ENCODE data around the gene PSMB11.

GRCh38 chr14:23070262-23071129 lies 28.5 kb downstream of the PSMB11 start:
- no peak for TF ChIP-seq CTCF (IDR thresholded peaks at IDR 0.05 in 2 of 3, conservative IDR thresholded peaks at IDR 0.05 in 1 of 3; ENCODE audit: control insufficient read depth in 2 of 3, extremely low read depth in 1 of 3, insufficient read depth in 1 of 3, low read depth in 3 of 3, low read length in 3 of 3)
- TF ChIP-seq MEF2A (IDR thresholded peaks at IDR 0.05; ENCODE audit: insufficient read depth, low read depth, low read length): no peak
- TF ChIP-seq GABPA (IDR thresholded peaks at IDR 0.05; ENCODE audit: low read depth): no peak
- no peak for TF ChIP-seq POLR2A (IDR thresholded peaks at IDR 0.05; ENCODE audit: low read depth, low read length)
- no peak for TF ChIP-seq JUND (IDR thresholded peaks at IDR 0.05; ENCODE audit: low read depth, low read length)
